Activated CD8-positive, alpha-beta memory T cell treated with anti-CD3 and anti-CD28 coated beads for 48 hours (primary cell): Measurements from ENCODE around the gene LRRC17.
"Not testable (repeated sequence)": the region's sequence is repeated elsewhere in the genome, so short reads cannot be mapped to it uniquely, and the experiment has no call there.

Experiments used
- DNase-seq, 3 experiments: peaks; one replicate each; pipeline ENCODE4 v3.0.0-alpha.2; 2020; ENCODE audit warnings: low read depth in 2 of 3, low spot score in 2 of 3

LRRC17 gene

GRCh38 chr7:102942181-102942866 is 29.5 kb downstream of the LRRC17 start:
- no peak for DNase-seq

- DNase-seq = no peak
Observed at GRCh38 chr7:102942868-102943267, 30.1 kb downstream of the LRRC17 start.

DNA sequence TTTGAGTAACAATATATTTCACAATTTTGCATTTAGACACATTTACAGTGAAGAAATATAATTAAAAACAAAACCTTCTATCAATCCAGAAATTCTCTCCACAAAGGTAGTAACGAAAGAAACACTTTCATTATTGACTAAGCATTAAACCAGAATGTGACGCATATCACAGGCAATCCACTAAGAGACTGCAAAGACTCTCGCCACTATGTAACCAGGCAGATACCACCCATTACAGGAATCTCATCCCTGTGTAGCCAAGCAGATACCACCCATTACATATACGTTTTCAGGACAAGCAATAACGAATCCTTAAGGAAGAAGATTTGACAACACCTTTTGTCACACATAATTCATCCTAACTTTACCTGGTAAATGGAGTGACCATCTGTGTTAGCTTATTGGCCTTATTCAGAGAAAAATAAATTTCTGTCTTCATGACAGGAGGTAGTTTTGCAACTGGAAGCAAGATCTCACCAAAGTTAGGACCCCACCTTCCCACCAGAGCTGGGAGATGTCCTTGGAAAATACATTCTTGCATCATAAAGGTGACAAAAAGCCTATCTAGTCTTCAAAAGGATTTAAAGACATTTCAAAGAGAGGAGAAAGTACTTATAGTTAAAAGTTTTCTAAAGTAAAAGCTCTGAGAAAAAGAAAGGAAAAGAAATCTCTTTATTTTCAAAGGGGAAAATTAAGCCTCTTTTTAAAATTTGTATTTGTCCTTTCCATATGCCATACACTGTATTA is 30.8 kb downstream of the LRRC17 start:
- no peak for DNase-seq

DNA sequence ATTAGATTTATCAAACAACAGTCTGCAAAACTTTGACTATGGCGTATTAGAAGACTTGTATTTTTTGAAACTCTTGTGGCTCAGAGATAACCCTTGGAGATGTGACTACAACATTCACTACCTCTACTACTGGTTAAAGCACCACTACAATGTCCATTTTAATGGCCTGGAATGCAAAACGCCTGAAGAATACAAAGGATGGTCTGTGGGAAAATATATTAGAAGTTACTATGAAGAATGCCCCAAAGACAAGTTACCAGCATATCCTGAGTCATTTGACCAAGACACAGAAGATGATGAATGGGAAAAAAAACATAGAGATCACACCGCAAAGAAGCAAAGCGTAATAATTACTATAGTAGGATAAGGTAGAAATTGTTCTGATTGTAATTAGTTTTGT is 31.4 kb downstream of the LRRC17 start:
- no peak for DNase-seq

DNA sequence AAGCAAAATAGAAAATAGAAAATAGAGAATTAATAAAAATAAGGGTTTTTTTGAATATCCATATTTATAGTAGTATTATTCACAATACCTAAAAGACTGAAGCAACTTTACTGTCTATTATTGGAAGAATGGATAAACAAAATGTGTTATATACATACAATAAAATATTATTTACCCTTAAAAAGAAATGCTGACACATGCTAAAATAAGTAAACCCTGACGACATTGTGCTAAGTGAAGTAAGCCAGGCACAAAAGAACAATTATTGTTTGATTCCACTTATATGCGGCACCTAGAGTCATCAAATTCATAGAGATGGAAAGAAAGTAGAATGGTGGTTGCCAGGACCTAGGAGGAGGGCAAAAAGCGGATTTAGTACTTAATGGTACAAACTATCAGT is 39.0 kb downstream of the LRRC17 start:
- no peak for DNase-seq

GRCh38 chr7:102953406-102953805 is 40.6 kb downstream of the LRRC17 start:
- DNase-seq = no peak

- DNase-seq = not testable (repeated sequence)
Observed at GRCh38 chr7:102954359-102954758, 41.6 kb downstream of the LRRC17 start.

- not testable (repeated sequence) for DNase-seq
Observed at GRCh38 chr7:102958004-102958403, 45.2 kb downstream of the LRRC17 start.

DNA sequence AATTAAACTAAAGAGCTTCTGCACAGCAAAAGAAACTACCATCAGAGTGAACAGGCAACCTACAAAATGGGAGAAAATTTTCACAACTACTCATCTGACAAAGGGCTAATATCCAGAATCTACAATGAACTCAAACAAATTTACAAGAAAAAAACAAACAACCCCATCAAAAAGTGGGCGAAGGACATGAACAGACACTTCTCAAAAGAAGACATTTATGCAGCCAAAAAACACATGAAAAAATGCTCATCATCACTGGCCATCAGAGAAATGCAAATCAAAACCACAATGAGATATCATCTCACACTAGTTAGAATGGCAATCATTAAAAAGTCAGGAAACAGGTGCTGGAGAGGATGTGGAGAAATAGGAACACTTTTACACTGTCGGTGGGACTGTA is 49.2 kb downstream of the LRRC17 start:
- DNase-seq = not testable (repeated sequence)

DNA sequence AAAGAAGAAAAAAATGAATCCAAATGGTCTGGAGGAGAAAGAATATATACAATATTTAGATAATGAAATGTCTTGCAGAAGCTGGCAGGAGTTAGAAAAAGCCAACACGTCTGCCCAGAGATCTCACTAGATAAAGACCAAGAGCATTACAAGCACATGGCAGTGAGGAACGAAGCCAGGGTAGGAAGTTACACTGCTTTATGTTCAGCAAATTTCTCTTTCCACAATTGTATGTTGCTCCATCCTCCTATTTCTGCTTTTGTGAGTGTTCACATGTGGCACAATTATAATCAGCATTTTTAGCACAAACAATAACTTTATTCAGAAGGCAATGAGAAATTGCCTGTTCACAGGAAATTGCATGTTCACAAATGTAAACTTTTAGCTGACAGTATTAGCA is 53.7 kb downstream of the LRRC17 start:
- no peak for DNase-seq

- no peak for DNase-seq
Observed at GRCh38 chr7:102967798-102968197, 55.0 kb downstream of the LRRC17 start.

- DNase-seq = no peak
Observed at GRCh38 chr7:102973096-102973802, 60.4 kb downstream of the LRRC17 start.

DNA sequence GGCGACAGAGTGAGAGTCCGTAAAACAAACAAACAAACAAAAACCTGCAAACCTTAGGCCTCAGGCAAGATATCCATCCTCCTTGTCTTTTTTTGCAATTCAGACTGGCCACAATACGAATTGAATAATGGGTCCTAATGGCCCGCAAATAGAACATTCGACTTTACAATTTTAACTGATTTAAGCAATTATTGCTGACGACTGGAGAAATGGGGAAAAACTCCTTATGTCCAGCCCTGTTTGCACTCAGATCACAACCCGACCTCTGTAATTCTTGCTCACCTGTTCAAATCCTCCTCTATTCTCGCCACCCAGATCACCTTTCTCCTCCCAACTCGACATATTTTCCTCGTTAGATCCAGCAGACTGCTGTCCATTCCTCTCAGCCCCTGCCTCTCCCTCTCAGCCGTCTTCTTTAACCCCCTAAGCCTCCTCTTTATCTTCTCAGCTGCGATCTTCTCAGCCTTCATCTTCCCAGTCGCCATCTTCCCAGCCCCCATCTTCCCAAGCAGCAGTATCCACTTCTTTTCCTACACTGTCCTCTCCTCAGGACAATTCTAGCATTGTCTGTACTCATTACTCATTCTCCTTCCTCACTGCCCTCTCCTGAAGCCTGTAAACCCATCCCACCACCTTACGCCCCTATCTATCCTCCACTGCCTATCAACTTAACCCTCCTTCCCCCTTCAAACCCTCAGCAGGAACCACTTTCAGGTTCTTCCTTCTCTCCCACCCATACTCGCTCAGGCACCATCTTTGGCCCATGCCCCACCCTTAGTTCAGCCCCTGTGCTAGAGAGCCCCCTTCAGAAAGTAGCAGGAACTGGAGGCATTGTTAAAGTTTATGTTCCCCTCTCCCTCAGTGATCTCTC is 61.8 kb downstream of the LRRC17 start:
- DNase-seq = no peak

DNA sequence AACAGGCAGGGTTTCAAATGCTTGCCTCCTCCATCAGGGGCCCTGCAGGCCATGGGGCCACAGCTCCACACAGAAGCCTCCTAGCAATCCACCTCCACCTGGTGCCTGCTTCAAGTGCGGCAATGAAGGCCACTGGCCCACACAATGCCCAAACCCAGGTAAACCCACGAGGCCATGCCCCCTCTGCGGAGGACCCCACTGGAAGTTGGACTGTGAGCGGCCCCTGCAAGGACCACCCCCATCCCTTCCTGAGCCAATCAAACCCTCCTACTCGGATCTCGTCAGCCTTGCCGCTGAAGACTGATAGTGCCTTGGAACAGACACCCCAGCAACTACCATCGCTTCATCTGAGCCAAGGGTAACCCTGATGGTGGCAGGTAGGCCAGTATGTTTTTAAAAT is 63.1 kb downstream of the LRRC17 start:
- no peak for DNase-seq

- DNase-seq = no peak
Observed at GRCh38 chr7:102976493-102976892, 63.7 kb downstream of the LRRC17 start.

- not testable (repeated sequence) for DNase-seq
Observed at GRCh38 chr7:102977586-102977985, 64.8 kb downstream of the LRRC17 start.

- no peak for DNase-seq
Observed at GRCh38 chr7:102978284-102978683, 65.5 kb downstream of the LRRC17 start.

DNA sequence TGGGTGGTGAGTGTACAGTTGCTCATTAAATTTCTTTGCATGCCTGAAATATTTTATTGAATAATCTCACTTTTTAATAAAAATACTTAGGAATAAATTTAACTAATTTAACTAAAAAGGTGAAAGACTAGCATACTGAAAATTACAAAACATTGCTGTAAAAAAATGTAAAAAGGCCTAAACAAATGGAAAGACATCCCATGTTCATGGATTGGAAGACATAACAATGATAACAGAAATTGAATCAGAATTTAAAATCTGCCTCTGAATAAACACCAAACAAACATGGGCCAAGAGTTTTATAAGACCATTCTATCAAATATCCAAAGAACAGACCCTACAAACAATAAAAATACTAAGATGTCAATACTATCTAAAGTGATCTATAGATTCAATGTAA is 66.9 kb downstream of the LRRC17 start:
- DNase-seq = no peak

GRCh38 chr7:102981451-102981850 is 68.7 kb downstream of the LRRC17 start:
- DNase-seq = no peak

DNA sequence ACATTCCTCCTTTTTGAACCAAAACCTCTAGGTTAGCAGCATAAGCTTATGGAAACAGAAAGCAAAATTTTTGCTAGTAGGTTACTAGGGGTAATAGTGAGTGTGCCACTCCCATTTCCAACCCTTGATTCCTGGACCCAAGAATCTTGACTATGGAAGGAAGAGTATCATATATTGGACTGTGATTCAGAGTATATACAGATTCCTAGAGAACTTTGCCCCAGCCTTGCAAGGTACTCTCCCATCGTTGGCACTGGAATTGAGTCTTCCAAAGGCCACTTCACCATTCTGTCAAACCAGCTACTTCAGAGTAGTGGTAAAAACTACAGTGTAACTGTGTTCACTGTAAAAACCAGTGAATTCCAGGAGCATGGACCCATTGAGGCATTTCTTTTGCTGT is 69.4 kb downstream of the LRRC17 start:
- DNase-seq = no peak

- DNase-seq = no peak
Observed at GRCh38 chr7:102983602-102984001, 70.8 kb downstream of the LRRC17 start.
